Activated CD4-positive, alpha-beta memory T cell treated with anti-CD3 and anti-CD28 coated beads for 36 hours (primary cell): ENCODE measurements around the gene NFE2L1. TPM values are rescaled to one million over a fixed set of nuclear protein-coding genes. Genes with fewer than 3 reads are reported as not detected.

Source experiments
- CTCF ChIA-PET: fragments of 350-600 bp; sonication (Branson Sonifier 250); formaldehyde crosslinking; loops from one replicate; lab custom pipeline; 2021; ENCODE audit warnings: antibody characterized with exemption, inconsistent platforms; lab: Charles Lee
- POLR2A ChIA-PET: fragments of 350-600 bp; sonication (Branson Sonifier 250); formaldehyde crosslinking; loops from one replicate; lab custom pipeline; 2021; ENCODE audit warnings: antibody characterized with exemption; lab: Charles Lee
- DNase-seq: peaks from one replicate; pipeline ENCODE4 v3.0.0-alpha.2; 2020
- H3K27ac Mint-ChIP-seq: one replicate; pipeline ENCODE4 v1.8.0; 2021; ENCODE audit warnings: mixed read lengths
- H3K27me3 Mint-ChIP-seq: one replicate; pipeline ENCODE4 v1.8.0; 2021; ENCODE audit warnings: mixed read lengths
- H3K36me3 Mint-ChIP-seq: one replicate; pipeline ENCODE4 v1.8.0; 2021; ENCODE audit warnings: mixed read lengths
- H3K4me1 Mint-ChIP-seq: one replicate; pipeline ENCODE4 v1.8.0; 2021; ENCODE audit warnings: low read depth, mixed read lengths
- H3K4me3 Mint-ChIP-seq: one replicate; pipeline ENCODE4 v1.8.0; 2021; ENCODE audit warnings: mild to moderate bottlenecking, mixed read lengths
- H3K9me3 Mint-ChIP-seq: one replicate; pipeline ENCODE4 v1.8.0; 2021; ENCODE audit warnings: mixed read lengths
- intact Hi-C: fragments of 100-400 bp; cut with micrococcal nuclease; formaldehyde crosslinking; loops from one replicate; pipeline ENCODE4 v1.15.1; 2023
- total RNA-seq, 2 experiments: library from RNA; stranded (reverse); gene quantifications; one replicate each; pipeline ENCODE4 v1.2.3, GENCODE V29; 2021

NFE2L1 gene
- total RNA-seq, 2 experiments from 2014 or later, result 82.4 to 84.1 TPM

DNA sequence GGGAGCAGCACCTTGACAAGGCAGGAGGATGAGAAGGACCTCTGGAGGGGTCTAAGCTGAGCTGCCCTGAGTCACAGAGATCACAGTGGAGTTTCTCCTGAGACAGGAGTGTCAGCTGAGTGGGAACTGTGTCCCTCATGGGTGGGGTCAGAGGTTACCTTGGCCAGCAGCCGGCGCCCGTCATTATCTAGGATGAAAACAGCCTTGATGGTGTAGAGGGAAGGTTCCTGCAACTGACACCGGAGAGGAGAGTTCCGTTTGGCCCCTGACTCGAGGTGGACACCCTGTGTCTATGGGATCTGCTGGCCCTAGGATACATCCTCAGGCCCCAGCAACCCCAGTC, 11.5 kb upstream of the NFE2L1 start:
- H3K9me3 Mint-ChIP-seq, result no peaks in the 10 kb centered on the region
- intact Hi-C loops, result loop anchor here (1.0 to 2.0 kb wide), 2 partner anchors 12 to 38 kb away; partner anchors contain the start of gene NFE2L1
- POLR2A ChIA-PET, result interaction anchor here (1.0 to 2.9 kb wide), 3 partner anchors 10 to 23 kb away, joined by 3 to 15 read pairs (median 4); partner anchors contain the start of gene NFE2L1
- no peak overlapping the region for H3K27ac Mint-ChIP-seq
- no peak for DNase-seq
- H3K4me1 Mint-ChIP-seq, result peaks cover 7% of the 10 kb centered on the region
- H3K27me3 Mint-ChIP-seq, result peaks cover 38% of the 10 kb centered on the region
- H3K4me3 Mint-ChIP-seq, result peak overlapping the region; percentile 78
- H3K36me3 Mint-ChIP-seq, result no peaks in the 10 kb centered on the region
- CTCF ChIA-PET, result interaction anchor here (0.9 to 4.9 kb wide), 14 partner anchors 10 to 582 kb away, joined by 3 to 40 read pairs (median 4); partner anchors contain the start of genes NFE2L1 and SNX11

DNA sequence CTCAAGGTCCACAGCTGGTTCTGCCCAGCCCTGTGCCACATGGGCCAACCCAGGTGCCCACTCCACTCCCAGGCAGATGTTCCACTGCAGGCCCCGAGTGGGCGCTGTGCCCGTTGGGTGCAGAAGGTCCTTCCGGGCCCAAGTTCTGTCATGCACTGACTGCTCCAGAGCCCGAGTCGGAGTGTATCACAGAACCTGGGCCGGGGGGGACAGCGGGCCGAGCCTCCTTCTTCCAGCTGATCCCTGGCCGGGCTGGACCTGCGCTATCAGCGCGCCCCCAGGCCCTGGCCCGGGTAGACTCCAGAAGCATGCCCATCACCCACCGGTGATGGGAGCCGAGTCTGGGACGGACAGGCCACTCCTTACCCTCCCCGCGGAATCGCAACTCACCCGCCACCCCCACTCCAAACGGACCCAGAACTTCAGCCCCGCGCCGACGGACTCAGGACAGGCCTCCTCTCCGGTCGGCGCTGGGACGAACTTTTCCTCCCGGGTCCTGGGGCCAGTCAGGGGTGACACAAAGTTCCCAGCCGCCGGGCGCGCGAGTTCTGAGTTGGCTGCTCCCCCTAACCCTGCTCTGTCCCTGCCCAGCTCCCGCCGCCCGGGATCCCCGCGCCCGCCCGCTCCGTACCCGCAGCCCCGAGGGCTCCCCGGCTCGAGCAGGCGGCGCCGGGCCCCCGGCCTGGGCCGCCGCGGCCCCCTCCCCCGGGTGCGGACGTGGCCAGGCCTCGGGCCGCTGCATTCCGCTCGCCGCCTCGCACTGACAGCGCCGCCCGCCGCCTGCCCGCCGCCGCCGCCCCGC, 10.9 kb upstream of the NFE2L1 start, which contains the start of gene COPZ2:
COPZ2 (minus strand) TSS at position 762 of the 802 bp plus-strand sequence; CDS start at position 742, 20 bp downstream.
- intact Hi-C loops, result loop anchor here (1.0 to 2.0 kb wide), 2 partner anchors 11 to 38 kb away; partner anchors contain the start of gene NFE2L1
- Mint-ChIP-seq H3K4me3 (peak within 1 kb of the TSS; percentile 78), H3K27ac (no peak within 1 kb of the TSS), H3K27me3 (peaks cover 36% of the 10 kb centered on the region), H3K9me3 (no peaks in the 10 kb centered on the region), H3K36me3 (no peaks in the 10 kb centered on the region), H3K4me1 (peaks cover 7% of the 10 kb centered on the region)
- POLR2A ChIA-PET, result interaction anchor here (1.0 to 2.9 kb wide), 3 partner anchors 11 to 22 kb away, joined by 3 to 15 read pairs (median 4); partner anchors contain the start of gene NFE2L1
- CTCF ChIA-PET, result interaction anchor here (0.9 to 4.9 kb wide), 12 partner anchors 11 to 270 kb away, joined by 3 to 40 read pairs (median 4); partner anchors contain the start of genes NFE2L1 and SNX11
- DNase-seq, result peak; percentile 76

DNA sequence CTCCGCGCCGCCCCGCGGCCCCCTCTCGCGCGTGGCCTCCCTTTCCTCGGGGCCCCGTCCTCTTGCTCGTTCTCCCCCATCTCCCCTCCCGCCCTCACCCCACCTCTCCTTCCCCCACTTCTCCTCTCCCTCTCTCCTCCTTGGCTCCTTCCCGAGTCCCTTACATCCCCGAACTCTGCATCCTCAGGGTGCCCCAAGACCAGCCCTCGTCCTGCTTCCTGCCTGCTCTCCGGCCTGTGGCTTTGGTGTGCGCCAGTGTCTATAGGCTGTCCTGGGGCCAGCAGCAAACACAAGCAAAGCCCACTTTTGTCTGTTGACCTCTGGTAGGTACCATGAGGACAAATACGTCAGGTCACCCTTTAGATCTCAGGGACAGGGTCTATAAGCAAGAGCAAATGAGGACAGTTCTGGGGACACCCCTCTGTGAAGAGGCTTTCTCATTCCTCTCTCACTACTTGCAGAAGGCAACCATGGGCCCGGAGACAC, 10.3 kb upstream of the NFE2L1 start:
- ChIA-PET CTCF (interaction anchor here (0.6 to 4.9 kb wide), 6 partner anchors 10 to 48 kb away, joined by 3 to 40 read pairs (median 20); partner anchors contain the start of gene NFE2L1), POLR2A (interaction anchor here (2.9 kb wide), 1 partner anchor 10 kb away, joined by 15 read pairs; the partner anchor contains the start of gene NFE2L1)
- H3K27me3 Mint-ChIP-seq, result peaks cover 31% of the 10 kb centered on the region
- no peaks in the 10 kb centered on the region for H3K36me3 Mint-ChIP-seq
- intact Hi-C loops, result loop anchor here (1.0 to 2.0 kb wide), 2 partner anchors 10 to 37 kb away; partner anchors contain the start of gene NFE2L1
- no peak for DNase-seq
- no peak overlapping the region for H3K27ac Mint-ChIP-seq
- peak overlapping the region; percentile 73 for H3K4me3 Mint-ChIP-seq
- H3K9me3 Mint-ChIP-seq, result no peaks in the 10 kb centered on the region
- H3K4me1 Mint-ChIP-seq, result peaks cover 7% of the 10 kb centered on the region

DNA sequence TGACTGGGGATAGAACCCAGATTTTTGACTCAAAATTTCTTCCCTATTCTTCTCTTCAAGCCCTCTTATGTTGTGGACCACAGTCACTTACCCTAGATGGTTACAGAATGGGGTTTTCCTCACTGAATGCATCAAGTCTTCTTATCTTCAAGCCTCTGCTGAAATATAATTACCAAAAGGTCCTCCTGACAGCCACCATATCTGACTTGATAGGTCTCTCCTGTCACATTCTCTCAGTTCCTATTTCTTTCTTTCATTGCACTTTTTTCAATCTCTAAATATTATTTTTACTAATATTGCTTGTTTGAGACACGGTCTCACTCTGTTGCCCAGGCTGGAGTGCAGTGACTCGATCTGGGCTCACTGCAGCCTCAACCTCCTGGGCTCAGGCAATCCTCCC, 9.5 kb upstream of the NFE2L1 start:
- Mint-ChIP-seq H3K4me3 (no peak overlapping the region), H3K4me1 (peaks cover 7% of the 10 kb centered on the region), H3K9me3 (no peaks in the 10 kb centered on the region), H3K27me3 (peaks cover 25% of the 10 kb centered on the region), H3K27ac (no peak overlapping the region), H3K36me3 (no peaks in the 10 kb centered on the region)
- DNase-seq, result no peak
- ChIA-PET POLR2A (interaction anchor here (2.9 kb wide), 1 partner anchor 9 kb away, joined by 15 read pairs; the partner anchor contains the start of gene NFE2L1), CTCF (interaction anchor here (0.6 to 4.9 kb wide), 2 partner anchors 12 to 47 kb away, joined by 4 to 40 read pairs; no protein-coding TSS in a partner anchor)
- intact Hi-C loops, result no loop called here

DNA sequence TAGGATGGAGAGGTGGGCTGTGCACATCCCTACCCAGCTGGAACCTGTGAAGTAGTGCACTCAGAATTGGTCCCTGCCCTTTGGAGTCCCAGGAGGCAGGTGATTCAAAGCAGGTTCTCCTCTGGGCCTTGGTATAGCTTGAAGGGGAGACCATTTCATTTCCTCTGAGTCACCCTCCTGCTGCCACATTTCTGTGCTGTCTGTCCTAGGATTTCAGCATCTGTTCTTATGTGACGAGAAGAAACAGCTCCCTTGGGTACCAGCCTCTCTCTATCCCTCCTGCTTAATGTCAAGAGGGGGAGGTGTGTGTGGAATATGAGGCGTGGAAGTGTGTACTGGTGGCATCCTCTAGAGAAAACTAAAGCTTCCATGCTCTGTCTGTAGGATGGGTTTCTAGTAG, 5.0 kb upstream of the NFE2L1 start:
- POLR2A ChIA-PET, result interaction anchor here (0.7 kb wide), 1 partner anchor 64 kb away, joined by 3 read pairs; no protein-coding TSS in a partner anchor
- Mint-ChIP-seq H3K27me3 (peaks cover 11% of the 10 kb centered on the region), H3K36me3 (peaks cover 10% of the 10 kb centered on the region), H3K4me3 (no peak overlapping the region), H3K4me1 (peaks cover 12% of the 10 kb centered on the region), H3K9me3 (no peaks in the 10 kb centered on the region), H3K27ac (no peak overlapping the region)
- CTCF ChIA-PET, result interaction anchor here (0.6 to 3.6 kb wide), 9 partner anchors 12 to 1348 kb away, joined by 3 to 23 read pairs (median 3); partner anchors contain the start of gene CDK5RAP3
- intact Hi-C loops, result no loop called here
- DNase-seq, result no peak

DNA sequence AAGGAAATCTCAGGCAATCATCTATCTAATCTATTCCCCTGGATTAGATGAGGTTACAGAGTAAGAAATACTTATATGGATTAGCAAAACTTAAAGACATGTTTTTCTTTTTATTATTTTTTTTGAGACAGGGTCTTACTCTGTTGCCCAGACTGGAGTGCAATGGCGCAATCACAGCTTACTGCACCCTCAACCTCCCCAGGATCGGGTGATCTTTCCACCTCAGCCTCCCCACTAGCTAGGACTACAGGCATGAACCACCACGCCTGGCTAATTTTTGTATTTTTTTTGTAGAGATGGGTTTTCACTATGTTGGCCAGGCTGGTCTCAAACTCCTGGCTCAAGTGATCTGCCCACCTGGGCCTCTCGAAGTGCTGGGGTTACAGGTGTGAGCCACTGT, 3.3 kb upstream of the NFE2L1 start:
- intact Hi-C loops, result loop anchor here (5.0 kb wide), 2 partner anchors 397 to 862 kb away; partner anchors contain the start of gene UBE2Z
- H3K27me3 Mint-ChIP-seq, result no peaks in the 10 kb centered on the region
- H3K27ac Mint-ChIP-seq, result no peak overlapping the region
- no peak for DNase-seq
- no peaks in the 10 kb centered on the region for H3K9me3 Mint-ChIP-seq
- CTCF ChIA-PET, result interaction anchor here (1.0 to 3.6 kb wide), 4 partner anchors 10 to 36 kb away, joined by 5 to 23 read pairs (median 8); no protein-coding TSS in a partner anchor
- peaks cover 19% of the 10 kb centered on the region for H3K4me1 Mint-ChIP-seq
- POLR2A ChIA-PET, result no interaction called here
- H3K36me3 Mint-ChIP-seq, result peaks cover 16% of the 10 kb centered on the region
- no peak overlapping the region for H3K4me3 Mint-ChIP-seq

DNA sequence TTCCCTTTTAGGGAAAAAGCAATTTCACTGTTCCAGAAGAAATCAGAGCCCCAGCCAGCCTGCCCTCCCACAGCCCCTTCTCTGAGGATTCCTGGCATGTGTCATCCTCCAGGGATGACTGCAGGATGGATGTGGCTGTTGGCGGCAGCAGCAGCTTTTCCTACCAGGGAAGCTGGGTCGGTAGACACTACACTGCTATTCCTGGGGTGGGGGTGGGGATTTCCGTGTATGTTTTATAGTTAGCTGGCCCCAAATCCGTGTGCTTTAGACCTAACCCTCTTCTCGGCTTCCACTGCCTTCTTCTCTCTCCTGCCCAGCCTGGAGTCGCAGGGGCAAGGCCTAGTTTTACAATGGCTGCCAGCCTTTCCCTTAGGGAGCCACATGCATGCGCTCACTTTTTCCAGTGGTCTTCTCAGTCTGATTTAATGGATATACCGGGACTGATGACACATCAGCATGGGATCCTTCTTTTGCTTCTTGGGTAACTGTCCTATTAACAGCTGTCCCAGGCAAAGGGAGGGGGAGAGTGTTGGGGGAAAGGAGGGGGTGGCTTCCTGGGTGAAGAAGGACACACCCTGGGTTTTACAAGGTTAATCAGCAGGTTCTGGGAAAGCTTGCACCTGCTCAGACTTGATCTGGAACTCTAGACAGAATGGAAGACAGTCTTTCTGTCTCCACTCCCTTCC, 2.7 kb upstream of the NFE2L1 start:
- intact Hi-C loops, result loop anchor here (5.0 kb wide), 2 partner anchors 397 to 862 kb away; partner anchors contain the start of gene UBE2Z
- H3K9me3 Mint-ChIP-seq, result no peaks in the 10 kb centered on the region
- H3K27me3 Mint-ChIP-seq, result no peaks in the 10 kb centered on the region
- ChIA-PET CTCF (interaction anchor here (3.6 kb wide), 1 partner anchor 19 kb away, joined by 23 read pairs; no protein-coding TSS in a partner anchor), POLR2A (interaction anchor here (4.6 kb wide), 1 partner anchor 12 kb away, joined by 31 read pairs; no protein-coding TSS in a partner anchor)
- no peak for DNase-seq
- H3K4me3 Mint-ChIP-seq, result no peak overlapping the region
- peaks cover 26% of the 10 kb centered on the region for H3K4me1 Mint-ChIP-seq
- peaks cover 23% of the 10 kb centered on the region for H3K36me3 Mint-ChIP-seq
- no peak overlapping the region for H3K27ac Mint-ChIP-seq

DNA sequence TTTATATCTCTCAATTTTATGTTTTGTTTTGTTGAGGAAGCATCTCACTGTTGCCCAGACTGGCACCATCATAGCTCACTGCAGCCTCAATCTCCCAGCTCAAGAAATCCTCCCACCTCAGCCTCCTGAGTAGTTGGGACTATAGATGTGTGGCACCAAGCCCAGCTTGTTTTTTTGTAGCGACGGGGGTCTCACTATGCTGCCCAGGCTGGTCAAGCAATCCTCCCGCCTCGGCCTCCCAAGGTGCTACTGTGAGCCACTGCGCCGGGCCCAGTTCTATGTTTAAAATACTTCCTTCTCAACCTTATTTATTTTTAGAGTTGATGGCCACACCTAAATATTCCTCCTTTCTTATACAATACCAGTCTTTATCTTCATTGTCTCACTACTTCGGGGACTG, 1.9 kb upstream of the NFE2L1 start:
- Mint-ChIP-seq H3K4me3 (peak overlapping the region; percentile 97), H3K27ac (no peak overlapping the region), H3K36me3 (peaks cover 31% of the 10 kb centered on the region), H3K4me1 (peaks cover 34% of the 10 kb centered on the region), H3K27me3 (no peaks in the 10 kb centered on the region), H3K9me3 (no peaks in the 10 kb centered on the region)
- ChIA-PET POLR2A (interaction anchor here (3.3 to 4.6 kb wide), 3 partner anchors 9 to 15 kb away, joined by 15 to 31 read pairs (median 17); partner anchors contain the start of gene COPZ2), CTCF (interaction anchor here (0.8 to 4.9 kb wide), 4 partner anchors 10 to 62 kb away, joined by 3 to 77 read pairs (median 15); partner anchors contain the start of gene COPZ2)
- intact Hi-C loops, result loop anchor here (5.0 kb wide), 2 partner anchors 396 to 861 kb away; partner anchors contain the start of gene UBE2Z
- no peak for DNase-seq

DNA sequence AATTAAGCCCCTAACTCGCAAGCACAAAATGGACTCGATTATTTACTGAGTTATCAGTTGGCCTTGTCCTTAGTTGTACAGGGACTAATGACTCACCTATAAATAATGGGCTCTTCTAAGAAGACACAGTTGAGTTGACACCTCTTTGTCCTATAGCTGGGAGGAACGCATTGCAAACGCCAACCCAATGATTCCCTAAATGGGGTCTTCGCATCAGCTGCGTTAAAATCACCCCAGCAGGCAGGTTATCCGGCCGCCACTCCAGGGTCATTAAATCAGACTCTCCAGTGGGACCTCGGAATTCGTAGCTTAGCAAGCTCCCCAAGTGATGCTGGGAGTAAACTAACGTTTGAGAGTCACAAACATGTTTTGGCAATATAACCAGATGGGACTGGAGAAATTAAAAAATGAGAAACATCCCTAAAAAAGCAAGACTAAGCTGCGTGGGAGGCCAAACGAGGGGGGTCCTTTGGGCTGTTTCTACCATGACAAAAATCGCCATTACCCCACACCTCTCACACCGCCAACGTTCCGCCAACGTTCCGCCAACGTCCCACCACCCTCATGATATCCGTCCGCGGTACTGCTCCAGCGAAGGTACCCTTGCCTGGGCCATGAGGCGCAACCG, 932 bp upstream of the NFE2L1 start:
- CTCF ChIA-PET, result interaction anchor here (0.8 to 4.9 kb wide), 9 partner anchors 9 to 588 kb away, joined by 3 to 77 read pairs (median 3); partner anchors contain the start of genes CDK5RAP3 and COPZ2

More for the DNA sequence above, 932 bp upstream of the NFE2L1 start:
- H3K27ac Mint-ChIP-seq, result peak overlapping the region; percentile 97
- H3K4me3 Mint-ChIP-seq, result peak overlapping the region; percentile 97
- POLR2A ChIA-PET, result interaction anchor here (0.8 to 4.6 kb wide), 6 partner anchors 10 to 79 kb away, joined by 3 to 31 read pairs (median 10); partner anchors contain the start of gene COPZ2
- intact Hi-C loops, result loop anchor here (5.0 kb wide), 2 partner anchors 395 to 860 kb away; partner anchors contain the start of gene UBE2Z
- no peaks in the 10 kb centered on the region for H3K27me3 Mint-ChIP-seq
- peaks cover 40% of the 10 kb centered on the region for H3K36me3 Mint-ChIP-seq
- H3K9me3 Mint-ChIP-seq, result no peaks in the 10 kb centered on the region
- DNase-seq, result no peak
- peaks cover 43% of the 10 kb centered on the region for H3K4me1 Mint-ChIP-seq
